Vein endothelial cell (primary cell): ENCODE results near the gene KCNK1. TPM values are rescaled to one million over a fixed set of nuclear protein-coding genes. Genes with fewer than 3 reads are reported as not detected.

Experiments used
- small RNA-seq: library from RNA; depleted of rRNA; stranded (forward); fragments of <200 nt; gene quantifications from one replicate; pipeline ENCODE3, GENCODE V24; 2012
- total RNA-seq: library from RNA; depleted of rRNA; stranded (reverse); fragments of >200 nt; gene quantifications from 2 replicates; pipeline ENCODE4 v1.2.3, GENCODE V29; 2012

KCNK1 gene
- total RNA-seq = 0.10 TPM in 1 of 2 replicates, not detected in the other

GRCh38 chr1:233613252-233614172 is at the start of gene KCNK1:
Gene KCNK1 (plus strand): TSS chr1:233614106. CDS start chr1:233614172, 66 bp downstream.

Small RNA genes within 50 kb of the gene (small RNA-seq; reads per million reads assigned to genes)
- gene MIR4427 = not detected
